ENCODE data around the gene PERM1.

PERM1 gene

GRCh38 chr1:943545-944340 is 38.1 kb downstream of the PERM1 start:
- DNase-seq = no peak

- no peak for DNase-seq
Measured at GRCh38 chr1:942864-943533, 38.9 kb downstream of the PERM1 start.

- no peak for DNase-seq
Measured at GRCh38 chr1:942411-942821, 39.5 kb downstream of the PERM1 start.

GRCh38 chr1:941588-942383 is 40.1 kb downstream of the PERM1 start:
- DNase-seq = peak; percentile 76

GRCh38 chr1:941015-941587 is 40.8 kb downstream of the PERM1 start:
- no peak for DNase-seq

GRCh38 chr1:940107-941014 is 41.5 kb downstream of the PERM1 start:
- peak; percentile 70 for DNase-seq

- DNase-seq = no peak
Measured at GRCh38 chr1:939511-940106, 42.3 kb downstream of the PERM1 start.

- no peak for DNase-seq
Measured at GRCh38 chr1:938711-939489, 43.0 kb downstream of the PERM1 start.

GRCh38 chr1:938088-938683 is 43.7 kb downstream of the PERM1 start:
- no peak for DNase-seq

- DNase-seq = no peak
Measured at GRCh38 chr1:937521-937920, 44.4 kb downstream of the PERM1 start.

GRCh38 chr1:936348-937264 is 45.3 kb downstream of the PERM1 start:
- no peak for DNase-seq

- peak; percentile 60 for DNase-seq
Measured at GRCh38 chr1:935751-936231, 46.1 kb downstream of the PERM1 start.

GRCh38 chr1:934991-935750 is 46.7 kb downstream of the PERM1 start:
- DNase-seq = no peak

GRCh38 chr1:933603-933940 is 48.3 kb downstream of the PERM1 start:
- DNase-seq = no peak

- no peak for DNase-seq
Measured at GRCh38 chr1:932776-933602, 48.9 kb downstream of the PERM1 start.

- DNase-seq = no peak
Measured at GRCh38 chr1:932173-932510, 49.8 kb downstream of the PERM1 start.

GRCh38 chr1:931380-932172 is 50.3 kb downstream of the PERM1 start:
- DNase-seq = no peak
